GM18873 (cell line): Measurements from ENCODE around the gene ENDOV.

Experiments
- ATAC-seq: cut with Tn5 transposase; IDR thresholded peaks from one replicate; pipeline ENCODE4 v1.9.1; 2021; ENCODE audit warnings: mild to moderate bottlenecking, moderate library complexity, moderate number of reproducible peaks; ENCODE audit not compliant: unreplicated experiment, low FRiP score

Gene ENDOV

DNA sequence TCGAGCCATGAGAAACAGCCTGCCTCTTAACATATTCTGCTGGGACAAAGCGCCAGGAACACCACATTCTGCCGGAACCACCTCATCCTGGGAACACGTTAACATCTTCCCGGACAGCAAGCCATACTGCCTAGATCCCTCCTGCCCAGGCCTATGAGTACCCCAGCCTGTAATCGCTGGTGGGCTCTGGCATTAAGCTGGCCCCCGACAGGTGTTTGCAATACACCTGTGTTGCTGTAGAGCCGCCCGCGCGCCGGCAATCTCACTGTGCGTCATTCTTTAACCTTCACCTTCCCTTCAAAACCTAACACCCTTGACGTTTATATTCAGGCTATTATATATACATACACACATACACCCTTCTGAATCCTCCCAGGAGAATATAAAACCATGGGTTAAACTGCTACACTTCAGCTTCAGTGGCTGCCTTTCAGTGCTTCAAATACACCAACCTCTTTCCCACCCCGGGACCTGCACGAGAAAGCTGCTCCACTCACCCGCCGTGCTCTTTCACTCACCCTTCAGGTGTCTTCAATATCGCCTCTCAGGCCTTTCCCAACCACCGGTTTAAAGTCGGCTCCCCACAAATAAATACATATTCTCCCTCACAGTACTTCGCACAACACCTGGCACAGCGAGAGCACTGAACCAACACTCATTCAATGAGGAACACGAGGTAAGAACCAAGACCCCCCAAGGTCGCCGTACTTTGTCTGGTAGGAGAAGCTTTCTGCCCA is 1.0 kb upstream of the ENDOV start:
- no peak for ATAC-seq

DNA sequence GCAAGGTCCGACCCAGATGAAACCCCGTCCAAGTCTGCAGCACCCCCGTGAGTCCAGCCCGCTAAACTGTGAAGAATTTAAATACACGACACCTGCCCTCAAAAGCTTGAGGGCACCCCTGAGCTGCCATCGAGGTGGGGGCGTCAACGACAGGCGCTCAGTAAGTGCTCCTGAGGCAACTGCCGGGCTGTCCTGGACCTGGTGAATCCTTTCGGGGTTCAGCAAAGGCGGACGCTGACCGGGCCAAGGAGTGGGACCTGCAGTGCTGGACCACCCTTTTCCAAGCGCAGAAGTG is 512 bp upstream of the ENDOV start:
- ATAC-seq: peak; percentile 12

DNA sequence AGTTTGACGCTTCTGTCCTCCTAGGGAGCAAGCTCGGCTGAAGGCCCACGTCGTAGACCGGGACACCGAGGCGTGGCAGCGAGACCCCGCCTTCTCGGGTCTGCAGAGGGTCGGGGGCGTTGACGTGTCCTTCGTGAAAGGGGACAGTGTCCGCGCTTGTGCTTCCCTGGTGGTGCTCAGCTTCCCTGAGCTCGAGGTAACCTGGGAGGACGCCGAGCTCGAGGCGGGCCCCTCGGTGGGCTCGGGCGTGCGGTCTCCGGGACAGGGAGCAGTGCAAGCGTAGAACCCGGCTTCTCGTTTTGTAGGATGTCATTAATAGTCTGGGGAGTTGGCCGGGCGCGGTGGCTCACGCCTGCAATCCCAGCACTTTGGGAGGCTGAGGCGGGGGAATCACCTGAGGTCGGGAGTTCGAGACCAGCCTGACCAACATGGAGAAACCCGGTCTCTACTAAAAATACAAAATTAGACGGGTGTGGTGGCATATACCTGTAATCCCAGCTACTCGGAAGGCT is 715 bp downstream of the ENDOV start:
- ATAC-seq: no peak

DNA sequence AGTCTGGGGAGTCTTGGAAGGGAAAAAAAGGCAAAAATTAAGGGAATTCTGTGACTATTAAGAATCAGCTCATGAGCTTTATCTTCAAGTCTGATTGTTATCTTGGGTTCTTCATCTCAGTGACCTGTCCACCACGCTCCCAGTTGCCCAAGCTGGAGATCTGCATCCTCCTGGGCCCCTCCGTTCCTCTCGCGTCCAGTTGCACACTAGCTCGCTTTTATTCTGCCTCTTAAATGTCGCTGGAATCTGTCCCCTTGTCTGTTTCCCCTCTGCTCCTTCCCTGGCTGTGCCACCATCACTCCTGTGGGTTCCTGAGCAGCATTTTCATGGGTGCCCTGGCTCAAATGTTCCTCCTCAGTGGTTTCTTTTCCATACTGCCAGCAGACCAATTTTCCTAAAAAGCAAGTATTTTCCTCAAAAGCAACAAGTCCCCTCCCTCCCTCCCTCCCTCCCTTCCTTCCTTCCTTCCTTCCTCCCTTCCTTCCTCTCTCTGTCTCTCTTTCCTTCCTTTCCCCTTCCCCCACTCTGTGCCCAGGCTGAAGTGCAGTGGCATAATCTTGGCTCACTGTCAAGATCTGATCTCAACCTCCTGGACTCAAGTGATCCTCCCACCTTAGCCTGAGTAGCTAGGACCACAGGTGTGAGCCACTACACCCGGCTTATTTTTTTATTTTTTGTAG is 1.4 kb downstream of the ENDOV start:
- ATAC-seq: no peak

DNA sequence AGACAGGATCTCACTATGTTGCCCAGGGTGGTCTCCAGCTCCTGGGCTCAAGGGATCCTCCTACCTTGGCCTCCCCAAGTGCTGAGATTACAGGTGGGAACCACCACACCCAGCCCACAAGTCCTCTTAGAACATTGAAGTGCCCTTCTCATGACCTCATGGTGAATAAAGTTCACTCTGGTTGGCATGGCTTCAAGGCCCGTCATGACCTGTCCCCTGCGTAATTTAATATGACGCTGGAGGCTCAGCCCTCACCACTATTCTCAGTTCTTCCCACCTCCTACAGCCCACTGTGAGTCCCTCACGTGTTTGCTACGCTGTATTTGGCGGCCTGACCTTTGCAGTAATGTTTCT is 1.9 kb downstream of the ENDOV start:
- no peak for ATAC-seq

DNA sequence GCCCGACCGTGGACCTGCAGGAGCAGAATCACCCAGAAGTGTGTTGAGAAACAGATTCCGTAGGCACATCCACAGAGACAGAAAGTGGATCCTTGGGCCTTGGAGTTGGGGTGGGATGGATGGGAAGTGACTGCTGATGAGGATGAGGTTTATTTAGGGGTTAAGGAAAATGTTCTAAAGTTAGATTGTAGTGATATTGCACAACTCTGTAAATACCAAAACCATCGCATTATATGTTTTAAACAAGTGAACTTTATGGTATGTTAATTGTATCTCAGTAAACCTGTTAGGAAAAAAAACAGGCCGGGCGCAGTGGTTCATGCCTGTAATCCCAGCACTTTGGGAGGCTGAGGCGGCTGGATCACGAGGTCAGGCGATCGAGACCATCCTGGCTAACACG is 3.6 kb downstream of the ENDOV start:
- ATAC-seq: no peak

DNA sequence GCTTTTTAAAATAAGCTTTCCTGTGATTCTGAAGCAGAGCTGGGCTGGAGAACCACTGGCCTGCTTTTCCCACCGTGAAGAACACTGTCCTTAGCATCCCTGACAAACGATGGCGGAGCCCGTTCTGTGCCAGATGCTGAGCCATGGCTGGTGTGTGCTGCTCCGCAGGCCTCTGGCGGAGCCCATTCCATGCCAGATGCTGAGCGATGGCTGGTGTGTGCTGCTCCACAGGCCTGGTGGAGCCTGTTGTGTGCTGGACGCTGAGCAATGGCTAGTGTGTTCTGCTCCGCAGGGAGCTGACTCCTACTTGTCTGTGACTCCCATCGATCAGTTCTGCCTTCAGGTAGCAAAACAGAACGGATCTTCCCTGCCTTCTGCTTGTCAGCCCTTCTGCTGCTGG is 4.3 kb downstream of the ENDOV start:
- ATAC-seq: no peak

DNA sequence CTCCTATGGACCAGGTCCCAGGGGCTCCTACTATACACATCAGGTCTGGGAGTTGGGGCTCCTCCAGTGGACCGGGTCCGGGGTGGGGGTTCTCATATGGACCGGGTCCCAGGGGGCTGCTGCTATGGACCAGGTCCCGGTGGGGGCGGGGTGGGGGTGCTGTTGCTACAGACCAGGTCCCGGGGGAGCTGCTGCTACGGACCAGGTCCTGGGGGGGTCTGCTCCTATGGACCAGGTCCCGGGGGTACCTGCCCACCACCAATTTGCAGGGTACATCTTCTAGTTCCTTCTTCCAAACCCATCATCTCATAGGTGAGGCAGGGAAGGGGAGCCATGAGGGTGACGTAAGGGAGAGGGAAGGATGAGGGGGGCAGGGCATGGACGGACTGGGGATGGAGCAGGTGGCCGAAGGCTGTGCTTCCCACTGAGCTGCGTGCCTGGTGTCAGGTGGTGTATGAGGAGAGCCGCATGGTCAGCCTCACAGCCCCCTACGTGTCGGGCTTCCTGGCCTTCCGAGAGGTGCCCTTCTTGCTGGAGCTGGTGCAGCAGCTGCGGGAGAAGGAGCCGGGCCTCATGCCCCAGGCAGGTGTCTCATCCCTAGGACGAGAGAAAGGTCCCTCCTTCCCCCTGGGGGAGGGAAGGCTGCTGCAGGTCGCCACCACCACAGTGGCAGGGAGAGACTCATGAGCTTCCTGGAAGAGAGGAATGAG is 6.6 kb downstream of the ENDOV start:
- ATAC-seq: no peak

DNA sequence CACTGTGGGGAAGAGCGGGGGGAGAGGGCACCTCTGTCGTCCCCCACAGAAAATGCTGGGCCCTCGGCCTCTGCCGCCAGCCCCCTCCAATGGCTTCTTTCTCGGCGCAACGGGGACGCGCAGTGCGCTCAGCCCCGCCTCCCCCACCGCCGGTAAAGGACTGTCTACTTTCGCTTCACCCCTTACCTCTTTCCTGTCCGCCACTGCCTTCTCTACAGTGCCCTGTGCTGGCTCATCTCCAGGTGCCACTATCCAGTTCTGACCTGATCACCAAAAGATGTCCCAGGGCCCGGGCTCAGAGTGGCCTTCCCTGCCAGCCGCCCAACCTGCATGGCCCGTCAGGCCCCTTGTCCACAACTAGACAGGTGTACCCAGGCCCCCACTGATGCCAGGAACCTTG is 7.3 kb downstream of the ENDOV start:
- ATAC-seq: no peak

DNA sequence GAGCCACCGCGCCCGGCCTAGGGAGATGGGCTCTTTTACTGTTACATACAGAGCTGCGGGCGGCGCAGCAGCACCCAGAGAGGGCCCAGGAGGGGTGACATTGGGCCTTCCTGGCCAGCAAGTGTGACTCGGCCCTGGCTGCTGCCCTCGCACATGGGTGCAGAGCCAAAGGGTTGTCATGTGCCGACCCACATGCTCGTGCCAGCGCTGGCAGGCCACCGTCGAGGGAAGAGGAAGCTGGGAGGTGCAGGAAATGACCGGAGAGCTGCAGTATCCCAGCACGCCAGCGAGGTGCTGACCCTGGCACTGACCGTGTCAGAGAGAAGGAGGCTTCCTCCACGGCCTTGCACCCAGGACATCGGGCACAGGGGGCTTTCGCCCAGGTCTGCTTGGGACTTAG is 8.0 kb downstream of the ENDOV start:
- no peak for ATAC-seq

DNA sequence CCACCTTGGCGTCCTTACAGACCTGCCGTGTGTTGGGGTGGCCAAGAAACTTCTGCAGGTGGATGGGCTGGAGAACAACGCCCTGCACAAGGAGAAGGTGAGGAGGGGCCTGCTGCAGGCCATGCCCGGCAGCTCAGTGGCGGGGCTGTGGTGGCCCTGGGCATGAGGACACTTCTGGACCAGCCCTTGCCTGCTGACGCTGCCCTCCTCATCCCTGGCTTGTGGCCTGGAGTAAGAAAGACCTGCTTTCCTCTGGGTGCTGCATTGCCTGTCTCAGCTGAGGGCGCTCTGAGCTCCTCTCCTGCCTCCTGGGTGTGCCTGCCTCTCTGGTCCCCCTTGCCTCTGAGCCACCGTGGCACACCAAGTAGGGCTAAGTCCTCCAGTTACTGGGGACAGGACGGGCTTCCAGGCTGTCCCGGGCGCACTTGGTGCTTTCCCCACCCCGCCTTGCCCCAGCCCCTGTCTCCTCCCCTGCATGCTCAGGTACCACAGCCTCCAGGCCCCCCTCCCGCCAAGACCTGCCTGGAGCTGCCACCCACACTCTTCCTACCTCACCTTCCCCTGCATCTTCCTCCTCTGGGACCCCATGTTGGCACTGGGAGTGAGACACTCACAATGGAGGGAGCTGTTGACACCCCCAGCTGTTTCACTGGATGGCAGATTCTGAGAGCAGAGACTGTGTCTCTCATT is 8.7 kb downstream of the ENDOV start:
- ATAC-seq: no peak

DNA sequence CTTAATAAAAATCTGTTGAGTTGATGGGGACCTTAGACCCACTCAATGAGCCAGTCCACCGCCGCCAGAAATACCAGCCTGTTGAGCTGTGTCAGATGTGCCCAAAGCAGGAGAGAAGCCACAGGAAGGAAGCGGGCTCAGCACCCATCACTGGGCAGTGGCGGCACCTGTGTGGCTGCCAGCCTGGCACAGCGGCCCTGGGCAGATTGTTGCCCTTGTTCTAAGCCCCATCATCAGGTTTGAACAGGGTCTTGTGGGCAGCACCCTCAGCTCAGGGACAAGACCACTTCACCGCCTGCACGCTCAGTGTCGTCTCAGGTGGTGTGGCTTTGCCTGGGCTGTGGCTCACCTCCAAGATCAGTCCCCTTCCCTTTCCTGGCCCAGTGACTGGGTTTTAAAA is 9.3 kb downstream of the ENDOV start:
- no peak for ATAC-seq

DNA sequence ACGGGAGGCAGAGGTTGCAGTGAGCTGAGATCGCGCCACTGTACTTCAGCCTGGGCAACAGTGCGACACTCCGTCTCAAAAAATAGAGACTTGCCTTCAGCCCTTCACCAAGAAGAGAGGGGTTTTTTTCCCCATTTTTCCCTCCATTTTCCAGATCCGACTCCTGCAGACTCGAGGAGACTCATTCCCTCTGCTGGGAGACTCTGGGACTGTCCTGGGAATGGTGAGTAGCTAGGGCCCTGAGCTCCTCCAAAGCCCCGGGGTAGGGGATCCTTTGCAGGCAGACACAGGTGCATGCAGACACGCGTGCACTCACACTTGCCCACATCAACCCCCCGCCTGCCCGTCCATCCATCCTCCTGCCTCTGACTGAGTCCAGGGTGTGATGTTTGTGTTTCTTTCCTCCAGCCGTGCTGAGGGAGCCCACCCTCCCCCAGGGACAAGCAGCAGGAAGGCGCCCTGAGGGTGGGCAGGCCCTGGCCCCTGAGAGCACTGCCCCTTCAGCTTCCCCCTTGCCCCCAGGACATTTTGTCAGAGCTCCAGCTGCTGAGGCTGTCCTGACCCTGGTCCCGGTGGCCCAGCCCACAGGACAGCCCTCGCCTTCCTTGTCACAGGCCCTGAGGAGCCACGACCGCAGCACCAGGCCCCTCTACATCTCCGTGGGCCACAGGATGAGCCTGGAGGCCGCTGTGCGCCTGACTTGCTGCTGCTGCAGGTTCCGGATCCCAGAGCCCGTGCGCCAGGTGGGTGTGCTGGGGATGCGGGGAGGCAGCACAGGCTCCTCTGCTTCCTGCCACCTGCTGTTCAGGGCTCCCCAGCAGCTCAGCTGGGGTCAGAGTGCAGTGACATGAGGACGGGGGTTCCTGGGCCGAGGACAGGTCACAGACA is 10.2 kb downstream of the ENDOV start:
- ATAC-seq: no peak

DNA sequence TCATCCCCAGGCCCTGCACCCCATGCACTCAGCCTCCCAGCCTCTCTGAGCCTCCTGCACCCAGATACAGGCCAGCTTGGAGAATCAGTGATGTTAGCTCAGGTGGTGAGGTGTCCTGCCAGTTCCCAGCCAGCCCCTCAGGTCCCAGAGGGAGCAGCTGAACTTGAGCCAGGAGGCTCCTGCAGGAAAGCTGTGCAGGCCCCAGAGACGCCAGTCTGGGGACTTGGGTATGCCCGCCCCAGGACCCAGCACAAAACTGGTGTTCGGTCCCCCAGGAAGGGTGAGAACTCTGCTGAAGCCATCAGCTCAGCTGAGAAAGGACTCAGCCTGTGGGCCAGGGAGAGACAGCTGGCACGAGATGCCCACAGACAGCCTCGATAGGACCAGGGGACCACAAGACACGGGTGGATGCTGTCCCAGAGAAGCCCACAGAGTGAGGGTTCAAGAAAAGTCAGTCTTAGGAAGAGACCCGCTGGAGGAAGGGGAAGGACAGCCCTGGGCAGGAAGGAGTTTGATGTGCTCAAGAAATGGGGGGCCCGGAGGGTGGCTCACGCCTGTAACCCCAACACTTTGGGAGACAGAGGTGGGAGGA is 11.0 kb downstream of the ENDOV start:
- ATAC-seq: no peak

DNA sequence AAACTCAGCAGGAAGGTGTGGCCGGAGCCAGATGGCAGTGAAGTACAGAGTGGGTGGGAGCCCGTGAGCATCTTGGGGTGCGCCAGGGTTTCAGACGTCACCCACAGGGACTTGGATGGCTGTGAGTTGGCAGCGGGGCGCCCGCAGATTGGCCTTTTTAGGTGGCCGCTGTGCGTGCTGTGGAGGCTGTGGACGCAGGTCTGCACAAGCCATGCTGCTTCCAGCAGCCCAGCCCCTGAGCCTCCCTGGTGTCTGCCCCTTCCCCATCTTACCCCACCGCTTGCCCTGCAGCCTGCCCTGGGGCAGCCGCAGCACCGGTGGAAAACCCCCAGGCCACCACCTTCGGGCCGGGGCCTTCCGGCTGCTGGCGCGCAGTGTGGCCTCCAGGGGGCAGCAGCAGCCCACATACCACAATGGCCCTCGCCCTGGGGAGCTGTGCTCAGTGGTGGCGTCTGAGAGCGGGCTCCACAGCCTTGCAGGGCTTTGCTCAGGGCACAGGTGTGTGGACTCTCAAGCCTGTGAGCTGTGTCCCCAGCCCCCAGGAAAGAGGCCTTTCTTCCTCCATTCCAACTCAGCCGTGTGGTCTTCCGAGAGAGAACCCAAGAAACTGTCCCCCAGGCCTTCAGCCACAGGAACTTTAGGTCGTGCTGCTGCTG is 11.8 kb downstream of the ENDOV start:
- no peak for ATAC-seq

DNA sequence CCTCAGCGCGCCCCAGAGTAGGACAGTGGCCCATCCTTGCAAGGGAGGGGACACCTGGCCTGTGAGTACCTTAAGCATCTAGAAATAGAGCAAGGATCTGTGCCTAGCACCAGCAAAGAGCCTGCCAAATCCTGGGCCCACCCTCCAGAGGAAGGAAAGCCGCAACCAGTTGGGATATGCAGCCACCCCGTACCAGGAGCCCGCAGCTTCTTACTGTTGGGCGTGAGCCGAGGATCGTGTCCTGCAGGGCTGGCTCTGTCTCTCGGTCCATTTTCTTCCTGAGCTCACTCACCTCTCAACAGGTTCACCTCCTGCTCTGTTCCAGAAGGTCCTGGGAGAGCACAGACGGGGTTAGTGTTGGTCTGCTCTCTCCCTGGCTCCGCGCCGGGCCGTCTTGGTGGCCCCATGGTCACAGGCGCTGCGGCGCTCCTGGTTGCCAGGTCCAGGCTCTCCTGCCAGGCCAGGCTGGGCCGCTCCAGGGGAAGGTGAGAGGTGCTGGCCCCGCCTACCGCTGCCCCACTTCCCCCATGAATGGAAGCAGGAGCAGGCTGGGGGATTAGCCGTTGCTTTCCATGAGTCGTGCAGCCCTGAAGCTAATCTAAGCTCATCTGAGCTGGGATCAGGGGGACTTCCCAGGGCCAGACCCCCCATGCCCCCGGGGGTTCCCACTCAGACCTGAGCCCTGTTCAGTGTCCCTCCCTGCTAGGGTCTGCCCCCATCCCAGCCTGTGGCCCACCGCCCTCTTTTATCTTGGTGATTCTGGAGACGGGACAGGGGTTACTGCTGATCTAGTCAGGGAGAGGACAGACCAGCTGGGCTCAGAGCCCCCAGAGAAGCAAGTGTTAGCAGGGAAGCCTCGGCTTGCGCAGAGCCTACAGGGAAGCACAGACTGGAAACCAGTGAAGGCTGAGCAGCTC is 12.7 kb downstream of the ENDOV start:
- ATAC-seq: no peak

DNA sequence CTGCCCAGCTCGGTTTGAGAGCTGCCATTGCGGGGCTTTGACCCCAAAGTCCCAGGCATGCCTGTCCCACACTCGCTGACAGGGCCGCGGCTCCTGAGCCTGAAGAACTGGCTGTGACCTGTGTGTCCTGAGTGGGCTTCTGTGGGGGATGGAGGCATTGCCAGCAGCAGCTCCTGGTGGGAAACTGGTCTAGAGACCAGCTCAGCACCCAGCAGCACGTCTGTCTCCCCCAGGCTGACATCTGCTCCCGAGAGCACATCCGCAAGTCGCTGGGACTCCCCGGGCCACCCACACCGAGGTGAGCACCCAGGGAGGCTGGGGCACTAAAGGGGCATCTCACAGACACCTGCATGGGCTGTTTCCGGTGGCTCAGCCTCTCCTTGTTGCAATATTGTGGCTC is 13.4 kb downstream of the ENDOV start:
- ATAC-seq: no peak

DNA sequence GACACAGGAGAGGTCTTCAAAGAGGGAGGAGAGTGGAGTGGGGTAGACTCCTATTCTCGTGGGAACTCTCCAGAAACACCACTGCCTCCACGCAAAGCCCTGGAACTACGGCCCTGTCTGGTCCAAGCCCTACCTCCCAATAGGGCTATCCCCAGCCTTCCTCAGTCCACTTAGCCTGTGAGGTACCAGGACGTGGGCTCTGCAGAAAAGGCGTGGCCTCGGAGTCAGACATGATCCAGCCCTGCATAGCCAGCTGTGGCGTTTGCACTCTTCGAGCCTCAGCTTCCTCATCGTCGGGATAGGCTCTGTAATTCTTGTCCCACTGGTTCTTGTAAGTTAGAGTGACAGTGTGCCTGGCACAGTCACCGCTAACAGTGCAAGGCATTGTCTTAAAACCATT is 13.8 kb downstream of the ENDOV start:
- no peak for ATAC-seq
